ENCODE measurements around the gene HLA-DQB2.
"Not testable (repeated sequence)": the region's sequence is repeated elsewhere in the genome, so short reads cannot be mapped to it uniquely, and the experiment has no call there.

Gene HLA-DQB2

GRCh38 chr6:32763421-32763820 is at the start of gene HLA-DQB2:
Gene HLA-DQB2, minus strand, starts transcription at chr6:32763532. Its CDS starts 62 bp downstream, at chr6:32763470.
- DNase-seq (ENCODE audit: low spot score) = no peak

- no peak for DNase-seq (ENCODE audit: low spot score)
These were observed 45.8 kb upstream of the HLA-DQB2 start for GRCh38 chr6:32809171-32809570.

- DNase-seq (ENCODE audit: low spot score) = no peak
These were observed 43.8 kb upstream of the HLA-DQB2 start for GRCh38 chr6:32807020-32807580.

GRCh38 chr6:32805404-32805803 is 42.1 kb upstream of the HLA-DQB2 start:
- not testable (repeated sequence) for DNase-seq (ENCODE audit: low spot score)

- no peak for DNase-seq (ENCODE audit: low spot score)
These were observed 40.1 kb upstream of the HLA-DQB2 start for GRCh38 chr6:32803416-32803815.

GRCh38 chr6:32799740-32800139 is 36.4 kb upstream of the HLA-DQB2 start:
- DNase-seq (ENCODE audit: low spot score) = no peak

GRCh38 chr6:32799168-32799567 is 35.8 kb upstream of the HLA-DQB2 start:
- no peak for DNase-seq (ENCODE audit: low spot score)

GRCh38 chr6:32796848-32797776 is 33.8 kb upstream of the HLA-DQB2 start:
- DNase-seq (ENCODE audit: low spot score) = peak; percentile 58

- DNase-seq (ENCODE audit: low spot score) = no peak
These were observed 31.2 kb upstream of the HLA-DQB2 start for GRCh38 chr6:32794510-32794909.

GRCh38 chr6:32792901-32793435 is 29.6 kb upstream of the HLA-DQB2 start:
- DNase-seq (ENCODE audit: low spot score) = no peak

GRCh38 chr6:32790306-32790705 is 27.0 kb upstream of the HLA-DQB2 start:
- peak; percentile 1 for DNase-seq (ENCODE audit: low spot score)

- DNase-seq (ENCODE audit: low spot score) = peak; percentile 42
These were observed 22.6 kb upstream of the HLA-DQB2 start for GRCh38 chr6:32785781-32786533.

- DNase-seq (ENCODE audit: low spot score) = not testable (repeated sequence)
These were observed 19.6 kb upstream of the HLA-DQB2 start for GRCh38 chr6:32782923-32783322.

GRCh38 chr6:32779036-32779435 is 15.7 kb upstream of the HLA-DQB2 start:
- no peak for DNase-seq (ENCODE audit: low spot score)

- DNase-seq (ENCODE audit: low spot score) = no peak
These were observed 11.7 kb upstream of the HLA-DQB2 start for GRCh38 chr6:32775071-32775470.

- no peak for DNase-seq (ENCODE audit: low spot score)
These were observed 11.1 kb upstream of the HLA-DQB2 start for GRCh38 chr6:32774426-32774825.

- DNase-seq (ENCODE audit: low spot score) = no peak
These were observed 9.3 kb upstream of the HLA-DQB2 start for GRCh38 chr6:32772656-32773055.

GRCh38 chr6:32764048-32764447 is 716 bp upstream of the HLA-DQB2 start:
- no peak for DNase-seq (ENCODE audit: low spot score)

- DNase-seq (ENCODE audit: low spot score) = no peak
These were observed 1.8 kb downstream of the HLA-DQB2 start for GRCh38 chr6:32761548-32761947.

- DNase-seq (ENCODE audit: low spot score) = no peak
These were observed 2.3 kb downstream of the HLA-DQB2 start for GRCh38 chr6:32761072-32761471.

GRCh38 chr6:32759669-32760068 is 3.7 kb downstream of the HLA-DQB2 start:
- no peak for DNase-seq (ENCODE audit: low spot score)

GRCh38 chr6:32752580-32752979 is 10.8 kb downstream of the HLA-DQB2 start:
- DNase-seq (ENCODE audit: low spot score) = no peak

All from kidney capillary endothelial cell (primary cell).